ENCODE data around the gene SUFU.

Gene SUFU

DNA sequence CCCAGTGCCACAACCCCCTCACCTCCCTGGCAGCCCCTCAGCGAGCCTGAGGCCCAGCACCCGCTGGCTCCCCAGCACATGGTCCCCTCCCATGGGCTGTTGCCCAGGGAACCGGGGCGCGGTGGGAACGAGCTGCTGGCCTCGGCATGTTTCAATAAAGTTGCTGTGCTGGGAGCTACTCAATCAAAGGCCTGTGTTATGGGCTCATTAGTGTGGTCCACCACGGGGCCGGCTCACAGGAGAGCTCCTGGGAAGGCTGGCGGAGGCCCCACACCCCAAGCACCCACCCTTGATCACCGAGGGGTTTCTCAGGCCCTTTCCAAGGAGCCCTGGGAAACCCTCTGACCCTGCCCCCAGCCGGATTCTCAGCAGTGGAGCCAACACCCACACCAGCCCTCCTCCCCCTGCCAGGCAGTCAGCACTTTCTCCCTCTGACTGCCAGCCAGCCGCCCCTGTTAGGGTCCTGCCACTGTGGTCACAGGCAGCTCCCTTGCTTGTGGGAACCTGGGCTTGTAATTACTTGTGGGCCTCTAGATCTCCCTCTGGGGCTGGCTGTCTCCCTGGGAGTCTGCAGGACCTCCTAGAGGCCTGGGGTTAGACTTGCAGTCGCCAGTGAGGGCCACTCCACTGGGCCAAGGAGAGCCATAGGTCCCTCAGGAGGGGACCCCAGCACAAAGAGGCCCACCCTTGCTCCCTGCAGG, 115.7 kb downstream of the SUFU start:
- DNase-seq (ENCODE audit: low read depth in 2 of 2): no peak

DNA sequence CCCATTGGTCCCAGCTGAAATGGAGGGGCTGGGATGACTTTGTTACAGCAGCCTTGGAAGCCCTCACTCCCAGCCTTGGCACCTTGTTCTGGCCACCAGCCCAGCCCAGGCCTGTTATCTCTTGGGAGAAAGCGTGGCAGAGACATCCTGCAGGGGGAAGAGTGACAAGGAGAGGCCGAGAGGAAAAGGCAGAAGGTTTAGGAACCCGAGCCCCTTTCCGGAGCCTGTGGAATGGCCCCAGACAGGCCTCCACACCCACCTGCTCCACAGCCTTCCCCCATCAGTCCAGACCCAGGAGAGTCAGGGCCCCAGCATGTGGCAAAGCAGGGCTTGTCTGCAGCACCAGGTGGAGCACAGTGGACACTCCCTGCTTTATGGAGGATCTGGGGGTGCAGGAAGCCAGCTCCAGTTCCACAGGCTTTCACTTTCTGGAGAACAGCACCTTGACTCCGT, 116.4 kb downstream of the SUFU start:
- no peak for DNase-seq (ENCODE audit: low read depth in 2 of 2)

DNA sequence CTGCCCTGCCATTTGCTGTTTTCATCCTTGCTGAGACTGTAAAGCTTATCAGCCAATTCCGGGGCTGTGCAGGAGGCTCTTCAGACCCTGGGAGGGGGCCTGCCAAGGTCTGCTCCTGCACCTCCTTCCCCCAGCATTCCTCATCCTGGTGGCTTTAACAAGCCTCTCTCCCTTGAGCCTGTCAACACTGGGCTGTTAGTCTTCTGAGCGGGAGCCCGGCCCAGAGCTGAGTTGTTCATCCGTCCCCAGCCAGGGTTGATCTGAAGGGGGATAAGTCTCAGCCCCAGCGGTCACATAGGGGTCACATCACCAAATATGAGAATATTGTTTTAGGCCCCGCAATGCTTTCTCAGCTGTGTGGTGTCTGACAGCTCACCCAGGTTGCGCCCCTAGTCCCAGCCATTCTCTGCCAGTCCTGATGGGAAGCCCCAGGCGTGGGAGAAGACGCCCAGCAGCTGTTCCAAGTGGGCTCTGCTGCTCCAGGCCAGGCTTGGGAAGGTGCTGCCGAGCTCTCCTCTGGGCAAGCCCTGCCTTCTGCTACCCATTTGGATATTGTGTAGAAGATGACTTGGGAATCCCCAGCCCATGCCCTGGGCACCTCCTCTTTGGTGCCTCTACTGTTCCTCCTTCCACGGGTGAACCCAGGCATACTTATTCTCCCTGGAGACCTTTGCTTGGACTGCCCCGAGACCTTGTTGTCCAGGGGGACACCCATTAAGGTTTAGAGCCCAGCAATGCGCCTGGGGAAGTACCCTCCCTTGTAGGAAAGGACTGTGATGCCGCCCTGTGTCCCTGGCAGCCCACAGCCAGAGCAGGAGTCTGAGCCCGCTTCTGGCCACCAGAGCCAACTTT, 117.0 kb downstream of the SUFU start:
- DNase-seq (ENCODE audit: low read depth in 2 of 2): no peak

DNA sequence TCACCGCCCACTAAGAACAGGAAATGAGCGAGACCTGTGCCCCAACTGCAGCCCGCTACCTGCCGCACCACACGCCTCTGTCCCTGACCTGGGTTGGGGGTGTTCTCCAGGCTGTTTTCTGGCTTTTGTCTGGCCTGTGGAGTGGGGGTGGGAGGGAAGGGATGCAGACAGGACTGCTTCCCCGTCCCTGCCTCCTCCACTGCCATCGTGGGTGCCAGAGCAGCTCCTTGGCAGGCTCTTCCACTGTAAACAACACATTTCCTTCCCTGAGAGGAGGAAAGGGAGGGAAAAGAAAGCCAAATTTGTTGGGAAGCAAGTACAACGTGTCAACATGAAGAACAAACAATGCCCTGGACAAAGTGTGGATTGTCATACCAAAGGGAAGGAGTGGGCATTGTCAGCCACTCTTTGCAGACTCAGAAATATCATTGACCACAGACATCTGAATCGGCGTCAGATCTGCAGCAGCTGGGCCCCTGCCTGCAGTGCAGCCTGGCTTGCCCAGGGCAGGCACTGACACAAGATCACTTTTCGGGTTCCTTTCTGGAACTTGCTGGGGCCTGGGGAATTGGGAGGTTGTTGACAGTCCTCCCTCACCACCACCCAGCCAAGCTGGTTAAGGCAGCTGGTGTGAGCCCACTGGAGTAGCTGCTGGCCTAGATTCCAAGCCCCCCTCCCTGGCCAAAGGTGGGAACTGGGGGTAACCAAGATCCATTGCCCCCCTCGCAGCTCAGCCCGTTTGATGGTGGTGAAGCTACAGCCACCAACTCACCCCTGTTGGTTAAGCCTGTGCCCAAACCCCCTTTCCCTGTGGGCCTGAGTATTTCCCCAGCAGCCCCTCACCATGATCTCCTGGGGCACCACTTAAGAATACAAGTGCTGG, 117.9 kb downstream of the SUFU start:
- DNase-seq (ENCODE audit: low read depth in 2 of 2): no peak

DNA sequence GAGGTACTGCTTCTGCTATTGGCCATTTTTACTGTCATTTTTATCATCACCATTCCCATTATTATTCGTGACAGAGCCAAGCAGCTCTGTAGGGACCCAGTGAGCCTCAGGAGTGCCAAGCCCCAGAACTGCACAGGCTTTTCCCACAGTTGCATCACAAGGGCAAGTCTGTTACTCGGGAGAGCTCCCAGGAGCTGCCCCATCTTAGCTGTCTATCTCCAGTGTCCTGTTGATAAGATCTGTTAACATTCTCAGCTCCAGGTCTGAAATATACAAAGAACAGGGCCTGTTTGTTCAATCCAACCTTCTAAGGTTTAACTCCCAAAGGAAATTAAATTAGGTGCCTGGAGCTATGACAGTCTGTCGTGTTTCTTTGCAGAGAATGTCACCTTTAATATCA, 120.3 kb downstream of the SUFU start:
- no peak for DNase-seq (ENCODE audit: low read depth in 2 of 2)

DNA sequence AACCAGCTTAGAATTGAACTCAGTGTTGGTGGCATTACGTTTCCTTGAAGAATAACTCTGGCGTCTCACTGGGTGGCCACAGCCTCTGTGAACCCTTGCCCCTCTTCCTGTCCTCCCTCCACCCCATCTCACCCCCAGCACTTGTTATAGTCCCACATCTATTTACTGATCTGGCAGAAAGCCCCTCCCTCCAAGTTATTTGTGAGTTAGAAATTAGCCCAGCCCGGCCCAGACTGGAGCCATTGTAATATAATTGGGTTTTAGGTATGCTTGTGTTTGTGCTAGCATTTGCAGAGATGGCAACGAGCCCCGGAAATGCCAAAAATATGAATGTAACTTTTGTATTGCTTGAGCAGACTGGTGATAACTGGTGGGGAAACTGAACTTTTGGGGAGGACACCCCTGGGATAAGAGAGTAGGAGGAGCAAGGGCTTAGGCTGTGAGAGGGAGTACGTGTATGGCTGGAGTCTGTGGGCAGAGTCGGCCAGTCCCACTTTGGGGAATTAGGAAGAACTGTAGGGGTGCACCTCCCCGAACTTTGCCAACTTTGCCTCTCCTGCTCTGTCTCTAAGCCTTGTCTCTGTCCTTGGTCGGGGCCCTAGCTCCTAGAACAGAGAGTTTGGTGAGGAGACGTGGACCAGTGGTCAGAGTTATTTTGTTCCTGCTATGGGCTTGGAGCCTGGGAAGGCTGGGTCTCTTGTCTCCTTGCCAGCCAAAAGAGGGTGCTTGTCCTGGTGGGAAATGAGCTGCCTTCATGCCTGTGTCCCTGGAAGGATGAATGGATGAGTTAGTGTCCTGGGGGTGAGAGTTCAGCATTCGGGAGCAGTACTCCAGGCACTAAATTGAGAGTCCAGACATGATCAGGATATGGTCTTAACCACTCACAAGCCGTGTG, 121.2 kb downstream of the SUFU start:
- DNase-seq (ENCODE audit: low read depth in 2 of 2): no peak

DNA sequence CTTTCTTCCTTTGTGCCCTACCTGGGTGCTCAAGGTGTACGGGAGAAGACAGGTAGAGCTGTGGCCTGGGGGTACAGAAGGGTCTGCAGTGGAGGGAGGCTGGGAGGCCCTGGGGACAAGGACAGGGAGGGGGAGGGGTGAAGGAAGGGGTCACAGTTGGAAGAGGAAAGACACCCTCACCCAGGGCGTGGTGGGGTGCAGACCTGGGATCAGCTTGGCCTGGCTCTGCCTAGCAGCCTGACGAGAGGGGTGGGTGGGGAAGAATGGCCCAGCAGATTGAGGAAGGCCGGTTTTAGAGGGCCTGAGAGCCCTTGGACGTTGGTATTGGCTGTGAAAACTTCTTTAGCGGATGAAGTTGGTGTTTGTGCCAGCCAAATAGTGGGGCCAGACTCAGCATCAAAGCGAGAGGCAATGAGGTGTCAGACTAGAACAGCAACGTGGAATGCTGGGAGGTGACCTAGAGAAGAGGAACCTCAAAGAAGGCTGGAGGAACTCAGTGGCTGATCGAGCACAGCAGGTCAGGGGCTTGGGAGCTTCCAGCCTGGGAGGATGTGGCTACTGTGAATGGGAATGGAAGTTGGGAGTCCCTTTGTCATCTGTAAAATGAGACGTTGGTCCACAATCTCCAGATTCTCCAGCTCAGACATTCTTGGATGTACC, 122.4 kb downstream of the SUFU start:
- DNase-seq (ENCODE audit: low read depth in 2 of 2): no peak

DNA sequence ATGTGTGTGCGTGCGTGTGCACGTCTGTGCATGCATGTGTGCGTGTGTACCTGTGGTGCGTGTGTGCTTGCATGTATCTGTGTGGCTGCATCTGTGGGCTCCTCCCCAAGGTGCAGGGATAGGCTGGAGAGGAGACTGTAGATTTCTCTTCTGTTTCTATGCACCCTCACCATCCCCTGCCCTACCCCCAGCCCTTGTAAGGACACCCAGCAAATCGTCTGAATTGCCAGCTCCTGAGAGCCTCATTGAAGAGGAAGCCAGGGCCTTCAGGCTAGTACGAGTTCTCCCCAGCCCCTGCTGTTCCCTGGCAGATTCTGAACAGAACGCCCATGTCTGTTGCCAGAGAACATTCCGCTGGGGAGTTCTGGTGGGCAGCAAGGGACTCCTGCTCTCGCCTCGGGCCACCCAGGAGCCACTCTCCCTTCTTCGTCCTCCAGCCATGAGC, 123.5 kb downstream of the SUFU start:
- no peak for DNase-seq (ENCODE audit: low read depth in 2 of 2)

GRCh38 chr10:102627736-102628293, 124.0 kb downstream of the SUFU start:
- no peak for DNase-seq (ENCODE audit: low read depth in 2 of 2)

GRCh38 chr10:102628451-102628911, 124.7 kb downstream of the SUFU start:
- no peak for DNase-seq (ENCODE audit: low read depth in 2 of 2)

- DNase-seq (ENCODE audit: low read depth in 2 of 2): no peak
These were observed 126.2 kb downstream of the SUFU start for GRCh38 chr10:102629661-102630614.

DNA sequence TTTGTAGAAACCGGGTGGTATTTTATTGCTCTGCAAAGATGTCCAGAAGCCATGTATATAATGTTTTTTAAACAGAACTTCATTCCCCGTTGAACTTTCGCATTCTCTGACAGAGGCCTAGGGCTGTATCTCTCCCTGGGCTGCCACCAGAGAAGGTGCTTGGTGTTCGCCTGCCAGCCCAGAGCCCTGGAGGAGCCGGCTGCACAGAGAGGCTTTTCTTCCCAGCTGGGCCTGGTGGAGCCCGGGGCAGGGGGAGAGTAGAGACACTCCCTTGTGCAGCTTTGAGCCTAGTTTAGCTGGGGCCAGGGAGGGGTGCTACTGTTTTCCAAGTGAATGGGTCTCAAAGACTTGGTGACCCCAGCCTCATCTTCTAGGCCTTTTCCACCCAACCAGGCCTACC, 126.9 kb downstream of the SUFU start:
- DNase-seq (ENCODE audit: low read depth in 2 of 2): no peak

- DNase-seq (ENCODE audit: low read depth in 2 of 2): no peak
These were observed 128.0 kb downstream of the SUFU start for GRCh38 chr10:102631525-102632393.

GRCh38 chr10:102632394-102633111, 128.8 kb downstream of the SUFU start:
- no peak for DNase-seq (ENCODE audit: low read depth in 2 of 2)

GRCh38 chr10:102633287-102633686, 129.5 kb downstream of the SUFU start:
- DNase-seq (ENCODE audit: low read depth in 2 of 2): no peak

DNA sequence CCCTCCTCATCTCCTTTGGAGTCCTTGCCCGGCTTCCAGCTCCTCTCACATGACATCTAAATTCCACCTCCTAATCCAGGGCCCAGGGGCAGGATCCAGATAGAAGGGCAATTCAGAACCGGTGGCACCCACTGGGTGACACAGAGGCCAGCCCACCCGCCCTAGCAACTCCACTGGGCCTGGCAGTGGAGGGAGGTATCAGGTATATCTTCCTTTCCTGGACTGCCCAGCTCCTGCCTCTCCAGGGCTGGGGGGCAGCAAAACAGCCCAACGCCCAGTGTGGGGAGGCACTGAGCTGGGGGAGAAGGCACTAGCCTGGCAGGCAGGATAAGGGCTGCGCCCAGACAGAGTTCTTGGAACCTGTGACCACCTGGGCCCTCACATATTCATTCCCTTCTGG, 130.1 kb downstream of the SUFU start:
- DNase-seq (ENCODE audit: low read depth in 2 of 2): no peak

- no peak for DNase-seq (ENCODE audit: low read depth in 2 of 2)
These were observed 130.9 kb downstream of the SUFU start for GRCh38 chr10:102634686-102635085.
